GM19023 (cell line): ENCODE measurements around the gene C16orf92.

Experiments used
- ATAC-seq: cut with Tn5 transposase; IDR thresholded peaks from one replicate; pipeline ENCODE4 v1.9.1; 2021; ENCODE audit warnings: mild to moderate bottlenecking, moderate library complexity; ENCODE audit not compliant: unreplicated experiment

Gene C16orf92

GRCh38 chr16:30053376-30054015 is 30.5 kb downstream of the C16orf92 start:
- peak; percentile 33 for ATAC-seq

- ATAC-seq: no peak
These were observed 31.5 kb downstream of the C16orf92 start for GRCh38 chr16:30054451-30054850.

GRCh38 chr16:30054959-30055553 is 32.1 kb downstream of the C16orf92 start:
- ATAC-seq: no peak

GRCh38 chr16:30060346-30060745 is 37.3 kb downstream of the C16orf92 start:
- no peak for ATAC-seq

GRCh38 chr16:30060836-30061554 is 38.0 kb downstream of the C16orf92 start:
- no peak for ATAC-seq

- ATAC-seq: no peak
These were observed 40.4 kb downstream of the C16orf92 start for GRCh38 chr16:30063278-30063892.

GRCh38 chr16:30063893-30064728 is 41.1 kb downstream of the C16orf92 start:
- peak; percentile 27 for ATAC-seq

- ATAC-seq: no peak
These were observed 41.7 kb downstream of the C16orf92 start for GRCh38 chr16:30064729-30065101.

GRCh38 chr16:30065102-30065942 is 42.3 kb downstream of the C16orf92 start, which contains the start of gene ALDOA:
ALDOA (plus strand) TSS chr16:30065760; CDS start chr16:30066898, 1,138 bp downstream.
- peak; percentile 79 for ATAC-seq

GRCh38 chr16:30065943-30066760 is 43.2 kb downstream of the C16orf92 start:
- no peak for ATAC-seq

- ATAC-seq: no peak
These were observed 44.0 kb downstream of the C16orf92 start for GRCh38 chr16:30066761-30067583.

- ATAC-seq: no peak
These were observed 44.6 kb downstream of the C16orf92 start for GRCh38 chr16:30067584-30067916.

- no peak for ATAC-seq
These were observed 45.3 kb downstream of the C16orf92 start for GRCh38 chr16:30068333-30068732.

GRCh38 chr16:30068750-30069610 is 46.0 kb downstream of the C16orf92 start:
- no peak for ATAC-seq

GRCh38 chr16:30069611-30070462 is 46.8 kb downstream of the C16orf92 start:
- no peak for ATAC-seq

GRCh38 chr16:30070490-30070889 is 47.5 kb downstream of the C16orf92 start:
- ATAC-seq: no peak
